IPS DF 4.7 (cell line): ENCODE results near the gene PRKCE.

Experiments used
- DNase-seq: peaks from one replicate; pipeline ENCODE4 v3.0.0-alpha.2; 2013; ENCODE audit warnings: low spot score; ENCODE audit errors: extremely low read depth

The PRKCE gene

GRCh38 chr2:46101557-46102220 lies 450.2 kb downstream of the PRKCE start:
- no peak for DNase-seq

GRCh38 chr2:46106690-46107089 lies 455.2 kb downstream of the PRKCE start:
- DNase-seq, result no peak

- no peak for DNase-seq
Observed at GRCh38 chr2:46114996-46115395, 463.5 kb downstream of the PRKCE start.

GRCh38 chr2:46116150-46116549 lies 464.7 kb downstream of the PRKCE start:
- DNase-seq, result no peak

- no peak for DNase-seq
Observed at GRCh38 chr2:46116553-46116991, 465.1 kb downstream of the PRKCE start.

- no peak for DNase-seq
Observed at GRCh38 chr2:46117379-46117778, 465.9 kb downstream of the PRKCE start.

- no peak for DNase-seq
Observed at GRCh38 chr2:46117994-46118393, 466.5 kb downstream of the PRKCE start.

GRCh38 chr2:46118656-46119371 lies 467.3 kb downstream of the PRKCE start:
- no peak for DNase-seq

GRCh38 chr2:46119453-46119852 lies 468.0 kb downstream of the PRKCE start:
- no peak for DNase-seq

- no peak for DNase-seq
Observed at GRCh38 chr2:46120792-46121555, 469.5 kb downstream of the PRKCE start.

- no peak for DNase-seq
Observed at GRCh38 chr2:46122318-46122976, 471.0 kb downstream of the PRKCE start.

GRCh38 chr2:46123013-46123412 lies 471.5 kb downstream of the PRKCE start:
- no peak for DNase-seq

GRCh38 chr2:46125798-46126197 lies 474.3 kb downstream of the PRKCE start:
- DNase-seq, result no peak

GRCh38 chr2:46126571-46126970 lies 475.1 kb downstream of the PRKCE start:
- DNase-seq, result no peak

- no peak for DNase-seq
Observed at GRCh38 chr2:46127176-46127575, 475.7 kb downstream of the PRKCE start.

- DNase-seq, result no peak
Observed at GRCh38 chr2:46130511-46130910, 479.0 kb downstream of the PRKCE start.

GRCh38 chr2:46132996-46133395 lies 481.5 kb downstream of the PRKCE start:
- DNase-seq, result no peak

GRCh38 chr2:46134531-46135227 lies 483.2 kb downstream of the PRKCE start:
- DNase-seq, result no peak

- DNase-seq, result no peak
Observed at GRCh38 chr2:46135228-46135855, 483.9 kb downstream of the PRKCE start.

GRCh38 chr2:46135958-46136357 lies 484.5 kb downstream of the PRKCE start:
- no peak for DNase-seq

GRCh38 chr2:46136481-46136880 lies 485.0 kb downstream of the PRKCE start:
- DNase-seq, result no peak
